Erythroblast (primary cell): ENCODE data around the gene KCNMB2.

Source experiments
- GATA1 ChIP-seq: IDR thresholded peaks from 2 replicates; pipeline ENCODE4 v1.6.1; 2011; ENCODE audit warnings: low read depth, mild to moderate bottlenecking, control low read depth, low read length, moderate library complexity
- POLR2A ChIP-seq: IDR thresholded peaks from 2 replicates; pipeline ENCODE4 v1.6.1; 2011; ENCODE audit warnings: mild to moderate bottlenecking, low read length

- TF ChIP-seq POLR2A (no peak), GATA1 (no peak)
Observed at GRCh38 chr3:178739720-178740119, 203.5 kb downstream of the KCNMB2 start.
